Measurements from ENCODE around the gene OTOP3. TPM values are rescaled to one million over a fixed set of nuclear protein-coding genes. Genes with fewer than 3 reads are reported as not detected.

OTOP3 gene
- total RNA-seq = not detected in 2 replicates
- not detected in 2 replicates for polyA plus RNA-seq
- polyA plus RNA-seq (2011; cell fraction: cytosol; rRNA removed) = not detected in 2 replicates
- not detected in 2 replicates for polyA plus RNA-seq (2011; cell fraction: nucleus; rRNA removed)
- not detected in 2 replicates for polyA plus RNA-seq (2012)
- polyA minus RNA-seq = not detected in 2 replicates
- polyA minus RNA-seq (2011; cell fraction: cytosol; rRNA and poly(A)+ RNA removed) = not detected
- polyA minus RNA-seq (2011; cell fraction: nucleus; rRNA and poly(A)+ RNA removed) = not detected in 2 replicates
- Bru-seq, nascent RNA = not detected
- not detected for BruChase-seq, experiment 1, labeled RNA remaining after a 6-hour chase
- BruChase-seq, experiment 2, labeled RNA remaining after a 2-hour chase = not detected
- long read RNA-seq = 0 reads

DNA sequence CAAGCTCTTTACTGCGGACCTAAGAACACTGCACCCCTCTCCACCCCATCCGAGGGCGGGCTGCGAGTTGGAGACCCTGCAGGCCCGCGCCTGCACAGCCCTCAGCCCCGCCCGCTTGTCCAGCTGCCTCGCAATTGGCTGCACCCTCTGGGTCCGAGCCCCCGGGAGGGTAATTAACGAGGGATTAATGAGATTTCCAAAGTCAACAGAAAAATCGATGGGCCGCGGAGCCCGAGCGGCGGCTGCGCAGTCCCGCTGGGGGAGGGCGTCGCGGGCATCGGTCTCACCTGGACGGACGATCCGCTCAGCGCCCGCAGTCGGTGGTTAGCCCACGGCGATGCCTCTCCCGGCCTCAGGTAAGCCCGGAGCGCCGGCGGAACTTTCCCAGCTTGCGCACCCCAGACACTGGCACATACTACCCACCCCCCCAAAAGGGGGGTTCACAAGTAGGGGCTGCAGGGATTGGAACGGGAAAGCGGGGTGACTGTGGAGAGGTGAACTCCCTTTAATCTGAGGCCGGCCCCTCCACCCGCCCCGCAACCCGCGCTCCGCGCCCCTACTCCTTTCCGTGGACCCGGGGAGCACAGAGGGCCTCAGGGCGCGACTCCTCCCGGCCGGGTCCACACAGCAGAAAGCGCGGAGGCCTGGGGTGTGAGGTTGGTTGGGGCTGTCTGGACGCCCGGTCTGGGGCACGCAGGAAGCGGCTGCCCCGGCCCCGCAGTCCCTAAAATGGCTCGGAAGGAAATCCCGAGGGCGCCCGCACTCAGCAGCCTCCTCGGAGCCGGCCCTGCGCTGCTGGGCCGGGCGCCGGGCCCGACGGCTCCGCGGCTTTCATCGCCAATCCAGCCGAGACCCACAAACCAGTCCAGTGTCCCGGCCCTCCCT lies at the start of gene OTOP3:
OTOP3 (plus strand) TSS at position 314 of the 885 bp plus-strand sequence; CDS start at position 338, 24 bp downstream.
- Histone ChIP-seq H4K20me1 (replicated peaks; ENCODE audit: control insufficient read depth, extremely low read depth, insufficient read depth, low read length) (no peaks in the 10 kb centered on the region), H3K36me3 (ENCODE audit: control insufficient read depth in 2 of 2, extremely low read depth in 1 of 2, insufficient read depth in 2 of 2, low read length in 2 of 2) (no peaks in the 10 kb centered on the region), H3K9me3 (replicated peaks; ENCODE audit: control insufficient read depth, insufficient read depth, low read length) (no peaks in the 10 kb centered on the region), H3K4me2 (ENCODE audit: insufficient read depth, low read length) (no peak within 1 kb of the TSS), H2AFZ (ENCODE audit: low read depth, low read length) (no peak within 1 kb of the TSS), H3K27ac (ENCODE audit: insufficient read depth, low read depth, low read length) (no peak within 1 kb of the TSS), H3K27me3 (ENCODE audit: control insufficient read depth in 2 of 2, insufficient read depth in 2 of 2, low read length in 2 of 2) (peaks cover 46 to 47% of the 10 kb centered on the region in 2 experiments), H3K9me1 (replicated peaks; ENCODE audit: control insufficient read depth, extremely low read depth, insufficient read depth, low read length) (no peaks in the 10 kb centered on the region), H3K4me3 (replicated peaks in 1 of 3; ENCODE audit: insufficient read depth in 1 of 3, low read depth in 1 of 3, low read length in 3 of 3) (no peak within 1 kb of the TSS), H3K4me1 (ENCODE audit: control insufficient read depth, extremely low read depth, insufficient read depth, low read length) (no peaks in the 10 kb centered on the region), H3K9ac (replicated peaks; ENCODE audit: extremely low read depth, insufficient read depth, low read length) (no peak within 1 kb of the TSS), H3K79me2 (ENCODE audit: control insufficient read depth, insufficient read depth, low read length) (no peaks in the 10 kb centered on the region)
- TF ChIP-seq EZH2 (IDR thresholded peaks at IDR 0.05; ENCODE audit: borderline replicate concordance, low read depth, low read length, severe bottlenecking) (peak; percentile 99), FOS (IDR thresholded peaks at IDR 0.05; ENCODE audit: borderline replicate concordance, insufficient read depth, low read length) (no peak)
- FAIRE-seq = no peak
- CTCF ChIA-PET = interaction anchor here (0.6 to 1.4 kb wide), 4 partner anchors 12 to 26 kb away, joined by 3 to 4 read pairs (median 3); partner anchors contain the start of genes OTOP2 and USH1G
- intact Hi-C loops (cut with micrococcal nuclease) = no loop called here
- no peak for DNase-seq (ENCODE audit: low read depth, low spot score)
- POLR2A ChIA-PET = no interaction called here
- BruUV-seq (replicated peaks) = no TSS peak
- dilution Hi-C loops (cut with MboI; ENCODE audit: extremely low pct_ligation_motif_present, low sequenced_read_pairs) = no loop called here

DNA sequence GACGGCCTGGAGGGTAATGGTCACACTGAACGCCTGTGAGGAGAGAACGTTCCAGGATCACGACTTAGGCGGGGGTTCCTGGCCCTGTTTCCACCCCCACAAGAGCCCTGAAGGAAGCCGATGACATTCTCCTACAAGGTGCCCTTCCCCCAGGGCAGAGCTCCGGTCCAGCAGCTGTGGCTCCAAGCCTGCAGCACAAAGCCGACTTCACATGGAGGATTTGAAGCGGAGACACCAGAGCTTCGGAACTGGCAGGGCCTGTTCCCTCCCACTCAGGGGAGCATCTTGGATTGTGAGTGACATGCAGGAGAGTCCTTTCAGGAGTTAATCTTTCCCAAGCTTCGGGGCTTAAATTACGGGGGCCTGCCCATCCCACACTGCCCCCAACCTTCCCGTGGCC lies 47.2 kb upstream of the OTOP3 start:
- CTCF ChIA-PET = interaction anchor here (1.2 kb wide), 1 partner anchor 11 kb away, joined by 3 read pairs; no protein-coding TSS in a partner anchor
- intact Hi-C loops (cut with micrococcal nuclease) (no loop called here), dilution Hi-C loops (cut with MboI; ENCODE audit: extremely low pct_ligation_motif_present, low sequenced_read_pairs) (no loop called here)
- Histone ChIP-seq H3K4me3 (replicated peaks in 1 of 3; ENCODE audit: insufficient read depth in 1 of 3, low read depth in 1 of 3, low read length in 3 of 3) (no peak overlapping the region), H3K4me2 (ENCODE audit: insufficient read depth, low read length) (no peak overlapping the region), H2AFZ (ENCODE audit: low read depth, low read length) (no peak overlapping the region), H3K9me1 (replicated peaks; ENCODE audit: control insufficient read depth, extremely low read depth, insufficient read depth, low read length) (no peaks in the 10 kb centered on the region), H3K79me2 (ENCODE audit: control insufficient read depth, insufficient read depth, low read length) (no peaks in the 10 kb centered on the region), H3K27ac (ENCODE audit: insufficient read depth, low read depth, low read length) (no peak overlapping the region), H3K36me3 (ENCODE audit: control insufficient read depth in 2 of 2, extremely low read depth in 1 of 2, insufficient read depth in 2 of 2, low read length in 2 of 2) (no peaks in the 10 kb centered on the region), H3K27me3 (ENCODE audit: control insufficient read depth in 2 of 2, insufficient read depth in 2 of 2, low read length in 2 of 2) (peaks cover 17 to 21% of the 10 kb centered on the region in 2 experiments), H3K9me3 (replicated peaks; ENCODE audit: control insufficient read depth, insufficient read depth, low read length) (no peaks in the 10 kb centered on the region), H4K20me1 (replicated peaks; ENCODE audit: control insufficient read depth, extremely low read depth, insufficient read depth, low read length) (no peaks in the 10 kb centered on the region), H3K4me1 (ENCODE audit: control insufficient read depth, extremely low read depth, insufficient read depth, low read length) (no peaks in the 10 kb centered on the region), H3K9ac (replicated peaks; ENCODE audit: extremely low read depth, insufficient read depth, low read length) (no peak overlapping the region)
- BruUV-seq (replicated peaks) = no TSS peak
- DNase-seq (ENCODE audit: low read depth, low spot score) = no peak
- TF ChIP-seq EZH2 (IDR thresholded peaks at IDR 0.05; ENCODE audit: borderline replicate concordance, low read depth, low read length, severe bottlenecking) (no peak), GATA2 (IDR thresholded peaks at IDR 0.05; ENCODE audit: insufficient read depth, insufficient read length, low read depth, low read length) (no peak), FOS (IDR thresholded peaks at IDR 0.05; ENCODE audit: borderline replicate concordance, insufficient read depth, low read length) (no peak), MYC (IDR thresholded peaks at IDR 0.05; ENCODE audit: low read depth, low read length) (no peak), MAX (IDR thresholded peaks at IDR 0.05; ENCODE audit: insufficient read depth, insufficient read length) (no peak), JUN (IDR thresholded peaks at IDR 0.05; ENCODE audit: borderline replicate concordance, insufficient read depth, insufficient read length, low read depth) (no peak)
- no peak for FAIRE-seq
- POLR2A ChIA-PET = interaction anchor here (1.6 kb wide), 1 partner anchor 15 kb away, joined by 3 read pairs; the partner anchor contains the start of gene FDXR

All from endothelial cell of umbilical vein (primary cell).